GM12801 (cell line): Measurements from ENCODE around the gene TUFT1.

Source experiments
- TF ChIP-seq, protein P1 (sequence below): IDR thresholded peaks from one replicate; pipeline ENCODE4 v1.5.1; 2011; ENCODE audit warnings: control low read depth; ENCODE audit not compliant: insufficient read length; ENCODE audit errors: extremely low read depth

Gene TUFT1

DNA sequence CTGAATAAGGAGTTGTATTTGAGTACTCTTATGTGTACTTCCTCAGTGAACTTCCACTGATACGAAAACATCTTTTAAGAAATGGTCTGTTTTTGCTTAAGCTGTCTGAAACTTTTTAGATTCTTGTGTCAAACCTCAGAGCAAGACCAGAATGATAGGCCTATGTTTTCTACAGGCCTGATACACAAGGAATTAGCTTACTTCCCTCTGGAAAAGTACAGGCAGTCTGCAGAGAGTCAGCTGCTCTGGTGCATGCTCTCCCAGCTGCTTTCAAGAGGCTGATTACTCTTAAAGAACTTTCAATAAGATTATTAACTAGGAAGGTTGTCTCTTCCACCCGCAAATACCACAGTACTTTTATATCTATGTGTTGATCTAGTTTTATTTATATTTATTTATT lies 81.2 kb downstream of the TUFT1 start:
- TF ChIP-seq, protein P1, sequence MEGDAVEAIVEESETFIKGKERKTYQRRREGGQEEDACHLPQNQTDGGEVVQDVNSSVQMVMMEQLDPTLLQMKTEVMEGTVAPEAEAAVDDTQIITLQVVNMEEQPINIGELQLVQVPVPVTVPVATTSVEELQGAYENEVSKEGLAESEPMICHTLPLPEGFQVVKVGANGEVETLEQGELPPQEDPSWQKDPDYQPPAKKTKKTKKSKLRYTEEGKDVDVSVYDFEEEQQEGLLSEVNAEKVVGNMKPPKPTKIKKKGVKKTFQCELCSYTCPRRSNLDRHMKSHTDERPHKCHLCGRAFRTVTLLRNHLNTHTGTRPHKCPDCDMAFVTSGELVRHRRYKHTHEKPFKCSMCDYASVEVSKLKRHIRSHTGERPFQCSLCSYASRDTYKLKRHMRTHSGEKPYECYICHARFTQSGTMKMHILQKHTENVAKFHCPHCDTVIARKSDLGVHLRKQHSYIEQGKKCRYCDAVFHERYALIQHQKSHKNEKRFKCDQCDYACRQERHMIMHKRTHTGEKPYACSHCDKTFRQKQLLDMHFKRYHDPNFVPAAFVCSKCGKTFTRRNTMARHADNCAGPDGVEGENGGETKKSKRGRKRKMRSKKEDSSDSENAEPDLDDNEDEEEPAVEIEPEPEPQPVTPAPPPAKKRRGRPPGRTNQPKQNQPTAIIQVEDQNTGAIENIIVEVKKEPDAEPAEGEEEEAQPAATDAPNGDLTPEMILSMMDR, result no peak

DNA sequence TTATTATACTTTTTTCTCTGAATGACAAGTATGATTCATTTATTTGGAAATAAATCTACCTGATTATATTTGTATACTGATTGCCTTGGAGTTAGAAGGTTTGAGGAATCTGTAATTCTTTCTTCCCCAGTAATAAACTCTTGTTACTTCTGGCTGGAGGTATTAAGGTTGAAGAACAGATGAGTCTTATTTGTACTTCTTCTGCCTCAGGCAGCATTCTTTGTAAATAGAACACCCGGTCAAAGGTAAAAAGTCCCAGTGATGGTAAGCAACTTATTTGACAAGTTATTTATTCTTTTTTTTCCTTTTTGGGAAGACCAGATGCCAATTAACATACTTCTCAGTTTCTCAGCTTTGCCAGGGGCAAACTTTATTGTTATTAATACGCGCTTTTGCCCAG lies 84.7 kb downstream of the TUFT1 start:
- TF ChIP-seq, protein P1, result no peak

DNA sequence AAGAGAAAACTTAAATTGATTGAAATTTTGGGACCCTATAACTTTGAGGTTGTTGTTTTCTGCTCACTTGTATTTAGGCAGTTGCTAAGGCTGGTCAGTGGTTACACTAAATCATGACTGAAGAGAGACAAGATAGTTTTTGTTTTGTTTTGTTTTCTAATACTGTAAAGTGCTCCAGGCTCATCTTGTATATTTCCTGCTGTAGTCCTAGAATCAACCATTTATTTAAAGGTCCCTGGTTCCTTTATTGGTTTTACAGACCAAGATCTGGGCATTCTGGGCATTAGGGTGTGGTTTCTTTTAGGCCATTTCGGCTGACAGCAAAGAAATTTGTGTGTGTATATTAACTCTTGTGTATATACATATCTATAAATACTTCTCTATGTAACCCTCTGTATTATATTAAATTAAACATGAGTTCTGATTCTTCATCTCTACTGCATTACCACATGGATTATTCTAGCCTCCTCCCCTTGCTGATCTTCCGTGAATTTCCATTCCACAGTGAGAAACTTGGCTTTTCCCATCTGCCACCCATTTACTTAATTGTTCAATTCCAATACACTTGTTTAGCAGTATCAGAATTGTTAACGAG lies 86.7 kb downstream of the TUFT1 start:
- TF ChIP-seq, protein P1, result no peak

DNA sequence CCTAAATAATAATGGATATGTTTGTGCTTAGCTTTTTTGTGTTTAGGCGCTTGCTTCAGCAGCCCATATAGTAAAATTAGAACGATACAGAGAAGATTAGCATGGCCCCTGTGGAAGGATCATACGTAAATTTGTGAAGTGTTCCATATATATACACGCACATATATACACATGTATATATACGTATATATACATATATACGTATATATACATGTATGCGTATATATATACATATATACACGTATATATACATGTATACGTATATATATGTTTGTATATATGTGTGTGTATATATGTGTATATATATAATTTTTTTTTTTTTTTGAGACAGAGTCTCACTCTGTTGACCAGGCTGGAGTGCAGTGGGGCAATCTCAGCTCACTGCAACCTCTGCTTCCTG lies 89.2 kb downstream of the TUFT1 start:
- TF ChIP-seq, protein P1, result no peak
